RKO (cell line): Measurements from ENCODE around the gene GJC3.
A peak's percentile ranks its signal among the peaks of the same experiment; 100 is the strongest.
"Not testable (repeated sequence)": the region's sequence is repeated elsewhere in the genome, so short reads cannot be mapped to it uniquely, and the experiment has no call there.

Experiments used
- DNase-seq: peaks from one replicate; pipeline ENCODE4 v3.0.0-alpha.2; 2016; ENCODE audit warnings: low spot score

The GJC3 gene, protein sequence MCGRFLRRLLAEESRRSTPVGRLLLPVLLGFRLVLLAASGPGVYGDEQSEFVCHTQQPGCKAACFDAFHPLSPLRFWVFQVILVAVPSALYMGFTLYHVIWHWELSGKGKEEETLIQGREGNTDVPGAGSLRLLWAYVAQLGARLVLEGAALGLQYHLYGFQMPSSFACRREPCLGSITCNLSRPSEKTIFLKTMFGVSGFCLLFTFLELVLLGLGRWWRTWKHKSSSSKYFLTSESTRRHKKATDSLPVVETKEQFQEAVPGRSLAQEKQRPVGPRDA

DNA sequence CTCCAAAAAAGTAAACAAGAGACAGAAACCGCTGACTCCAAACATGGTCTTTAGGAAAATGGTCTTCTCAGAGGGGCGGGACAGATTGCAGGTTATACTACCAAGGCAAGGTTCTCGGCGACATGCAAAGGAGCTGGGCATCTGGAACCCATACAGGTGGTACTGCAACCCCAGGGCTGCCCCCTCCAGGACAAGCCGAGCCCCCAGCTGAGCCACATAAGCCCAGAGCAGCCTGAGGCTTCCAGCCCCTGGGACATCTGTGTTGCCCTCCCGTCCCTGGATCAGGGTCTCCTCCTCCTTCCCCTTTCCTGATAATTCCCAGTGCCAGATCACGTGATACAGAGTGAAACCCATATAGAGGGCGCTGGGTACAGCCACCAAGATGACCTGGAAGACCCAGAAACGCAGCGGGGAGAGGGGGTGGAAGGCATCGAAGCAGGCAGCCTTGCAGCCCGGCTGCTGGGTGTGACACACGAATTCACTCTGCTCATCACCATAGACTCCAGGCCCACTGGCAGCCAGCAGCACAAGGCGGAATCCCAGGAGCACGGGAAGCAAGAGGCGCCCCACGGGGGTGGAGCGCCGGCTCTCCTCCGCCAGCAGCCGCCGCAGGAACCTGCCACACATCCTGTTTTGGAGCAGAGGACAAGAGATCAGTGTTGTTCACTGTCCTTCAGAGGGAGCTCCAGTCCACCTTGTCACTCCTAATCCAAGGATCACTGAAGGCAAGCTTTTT, at the start of gene GJC3:
Gene GJC3, minus strand, starts transcription at position 627 of the 736 bp plus-strand sequence. Its CDS starts 0 bp downstream, at position 627.
- DNase-seq: peak; percentile 42

DNA sequence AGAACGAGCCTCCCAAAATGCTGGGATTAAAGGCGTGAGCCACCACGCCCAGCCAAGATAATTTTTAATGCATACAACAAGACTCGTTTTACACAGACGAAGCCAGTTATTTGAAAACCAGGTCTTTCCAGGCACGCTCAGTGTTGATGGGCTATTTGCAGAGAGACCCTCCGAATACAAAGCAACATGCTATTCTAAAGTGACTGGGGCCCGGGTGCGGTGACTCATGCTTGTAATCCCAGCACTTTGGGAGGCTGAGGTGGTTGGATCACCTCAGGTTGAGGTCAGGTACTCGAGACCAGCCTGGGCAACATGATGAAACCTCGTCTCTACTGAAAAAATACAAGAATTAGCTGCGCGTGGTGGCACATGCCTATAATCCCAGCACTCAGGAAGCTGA, 47.2 kb upstream of the GJC3 start:
- no peak for DNase-seq

DNA sequence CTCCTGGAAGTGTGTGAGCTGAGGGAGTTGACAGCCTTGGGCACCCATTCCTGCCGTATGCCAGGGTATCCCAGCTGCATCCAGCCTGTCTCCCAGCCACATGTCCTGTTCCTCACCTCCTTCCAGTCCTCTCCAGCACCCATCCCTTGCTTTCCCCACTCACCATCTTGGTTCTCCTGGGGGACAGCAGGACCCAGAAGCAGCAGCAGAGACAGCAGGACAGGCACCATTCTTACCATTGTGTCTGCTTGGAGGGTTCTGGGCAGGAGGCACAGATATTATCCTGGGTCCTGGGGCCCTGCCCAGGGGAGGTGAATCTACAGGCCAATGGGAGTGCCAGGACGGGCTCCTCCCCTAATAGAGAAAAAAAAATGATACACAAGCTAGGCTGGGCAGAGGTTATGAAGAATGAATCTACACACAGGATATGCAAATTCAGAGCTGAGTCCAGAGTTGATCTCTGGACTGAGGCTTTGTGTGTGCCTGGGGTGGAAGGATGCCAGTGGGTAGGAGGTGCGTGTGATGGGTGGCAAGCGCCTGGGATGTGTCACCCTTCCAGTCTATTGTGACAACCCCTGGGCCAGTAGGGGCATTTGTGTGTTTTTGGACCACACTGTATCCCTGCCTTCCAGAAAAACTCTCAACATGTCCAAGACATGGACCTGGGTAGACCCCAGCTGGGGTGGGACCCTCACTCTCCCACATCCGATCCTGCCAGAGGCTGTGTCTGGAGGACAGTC, 46.5 kb upstream of the GJC3 start, which contains the start of gene AZGP1:
Gene AZGP1, minus strand, starts transcription at position 250 of the 740 bp plus-strand sequence. Its CDS starts 11 bp downstream, at position 239.
- peak; percentile 52 for DNase-seq

DNA sequence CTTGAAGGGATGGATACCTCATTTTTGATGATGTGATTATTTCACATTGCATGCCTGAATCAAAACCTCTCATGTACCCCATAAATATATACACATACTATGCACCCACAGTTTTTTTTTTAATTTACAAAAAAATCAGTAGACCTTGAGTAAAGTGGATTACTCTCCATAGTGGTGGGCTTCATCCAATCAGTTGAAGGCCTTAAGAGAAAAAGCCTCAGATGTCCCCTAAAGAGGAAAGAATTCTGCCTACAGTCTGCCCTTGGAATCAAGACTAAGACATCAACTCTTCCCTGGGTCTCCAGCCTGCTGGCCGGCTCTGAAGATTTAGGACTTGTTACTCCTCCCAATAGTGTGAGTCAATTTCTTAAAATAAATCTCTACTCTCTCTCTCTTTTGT, 45.3 kb upstream of the GJC3 start:
- no peak for DNase-seq

DNA sequence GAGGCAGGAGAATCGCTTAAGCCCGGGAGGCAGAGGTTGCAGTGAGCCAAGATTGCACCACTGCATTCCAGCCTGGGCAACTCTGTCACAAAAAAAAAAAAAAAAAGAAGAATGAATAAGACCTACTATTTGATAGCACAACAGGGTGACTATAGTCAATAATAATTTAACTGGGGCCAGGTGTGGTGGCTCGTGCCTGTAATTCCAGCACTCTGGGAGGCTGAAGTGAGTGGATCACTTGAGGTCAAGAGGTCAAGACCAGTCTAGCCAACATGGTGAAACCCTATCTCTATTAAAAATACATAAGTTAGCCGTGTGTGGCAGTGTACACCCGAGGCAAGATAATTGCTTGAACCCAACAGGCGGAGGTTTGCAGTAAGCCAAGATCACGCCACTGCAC, 44.4 kb upstream of the GJC3 start:
- DNase-seq: not testable (repeated sequence)

DNA sequence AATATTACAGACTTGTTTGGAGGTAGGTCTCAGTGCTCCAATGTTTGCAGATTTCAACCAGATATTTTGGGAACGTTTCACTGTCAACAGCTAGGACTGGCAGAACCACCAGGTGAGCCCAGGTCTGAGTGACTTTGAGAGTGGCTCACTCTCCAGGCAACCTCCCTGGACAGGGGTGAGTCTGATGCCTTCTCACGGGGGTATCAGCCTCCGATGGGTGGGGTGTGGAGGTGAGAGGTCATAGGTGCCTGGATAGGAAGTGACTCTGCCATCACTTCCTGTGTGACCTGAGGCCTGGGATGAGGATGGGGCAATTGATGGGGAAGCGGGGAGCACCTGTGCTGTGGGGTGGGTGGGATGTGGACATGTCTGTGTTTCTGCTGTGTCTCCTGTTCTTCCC, 41.8 kb upstream of the GJC3 start:
- DNase-seq: no peak

DNA sequence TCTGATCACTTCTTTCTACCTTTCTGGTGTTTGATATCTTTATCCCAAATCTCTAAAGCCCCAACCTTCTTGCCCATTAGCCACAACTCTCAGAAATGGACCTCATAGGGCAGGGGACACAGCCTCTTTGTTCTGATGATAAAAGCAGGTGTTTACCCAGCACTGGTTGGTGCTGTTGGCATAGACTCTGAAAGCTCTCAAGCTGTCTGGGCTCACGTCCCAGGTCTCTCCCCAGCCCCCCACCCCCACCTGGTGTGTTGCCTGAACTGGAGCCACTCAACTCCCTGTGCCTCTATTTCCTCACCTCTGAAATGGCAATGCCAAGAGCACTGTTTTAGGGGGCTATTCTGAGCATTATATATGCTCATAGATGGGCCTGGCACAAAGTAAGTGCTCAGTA, 40.4 kb upstream of the GJC3 start:
- DNase-seq: not testable (repeated sequence)

DNA sequence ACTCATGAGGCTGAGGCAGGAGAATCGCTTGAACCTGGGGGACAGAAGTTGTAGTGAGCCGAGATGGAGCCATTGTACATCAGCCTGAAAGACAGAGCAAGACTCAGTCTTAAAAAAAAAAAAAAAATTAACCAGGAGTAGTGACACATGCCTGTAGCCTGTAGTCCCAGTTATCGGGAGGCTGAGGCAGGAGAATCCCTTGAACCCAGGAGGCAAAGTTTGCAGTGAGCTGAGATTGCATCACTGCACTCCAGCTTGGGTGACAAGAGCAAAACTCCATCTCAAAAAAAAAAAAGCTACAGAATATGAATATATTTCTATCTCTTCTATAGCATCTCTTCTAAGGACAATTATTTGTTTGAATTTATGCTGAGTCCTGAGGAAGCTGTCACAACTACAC, 39.9 kb upstream of the GJC3 start:
- DNase-seq: no peak

DNA sequence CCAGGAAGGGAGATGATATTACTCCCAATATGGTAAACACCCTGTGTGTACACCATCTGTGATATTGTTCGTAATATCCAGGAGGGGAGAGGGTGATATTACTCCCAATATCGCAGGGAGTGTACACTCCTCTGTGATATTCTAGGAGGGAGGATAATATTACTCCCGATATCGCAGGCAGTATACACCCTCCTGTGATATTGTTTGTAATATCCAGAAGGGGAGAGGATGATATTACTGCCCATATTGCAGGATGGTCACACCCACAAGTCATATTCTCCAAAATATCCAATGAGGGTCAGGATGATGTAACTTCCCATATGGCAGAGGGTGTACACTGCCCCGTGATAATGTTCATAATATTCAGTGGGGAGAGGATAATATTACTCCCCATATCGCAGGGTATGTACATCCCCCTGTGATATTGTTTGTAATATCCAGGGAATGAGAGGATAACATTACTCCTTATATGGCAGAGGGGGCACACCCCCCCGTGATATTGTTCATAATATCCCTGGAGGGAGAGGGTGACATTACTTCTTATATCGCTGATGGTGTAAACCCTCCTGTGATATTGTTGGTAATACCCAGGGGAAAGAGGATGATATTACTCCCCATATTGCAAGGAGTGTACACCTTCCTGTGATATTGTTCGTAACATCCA, 29.3 kb upstream of the GJC3 start:
- no peak for DNase-seq

DNA sequence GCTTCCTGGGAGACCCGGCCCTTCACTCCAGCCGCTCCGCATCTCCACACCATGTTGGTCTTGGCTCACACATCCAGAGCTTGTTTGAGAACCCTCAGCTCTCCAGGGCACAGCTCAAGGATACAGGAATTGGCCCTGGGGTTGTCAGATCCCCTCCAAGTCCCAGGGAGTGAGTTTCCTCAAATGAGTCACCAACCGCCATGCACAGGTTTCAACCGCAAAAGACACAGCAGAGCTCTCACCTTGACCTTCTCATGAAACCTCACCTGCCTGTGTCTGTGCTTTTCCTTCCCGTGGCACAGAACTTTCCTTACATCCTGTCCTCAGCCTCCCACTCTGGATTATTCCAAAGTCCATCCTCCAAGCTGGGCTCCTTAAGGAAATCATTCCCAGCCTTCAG, 25.8 kb upstream of the GJC3 start:
- no peak for DNase-seq

DNA sequence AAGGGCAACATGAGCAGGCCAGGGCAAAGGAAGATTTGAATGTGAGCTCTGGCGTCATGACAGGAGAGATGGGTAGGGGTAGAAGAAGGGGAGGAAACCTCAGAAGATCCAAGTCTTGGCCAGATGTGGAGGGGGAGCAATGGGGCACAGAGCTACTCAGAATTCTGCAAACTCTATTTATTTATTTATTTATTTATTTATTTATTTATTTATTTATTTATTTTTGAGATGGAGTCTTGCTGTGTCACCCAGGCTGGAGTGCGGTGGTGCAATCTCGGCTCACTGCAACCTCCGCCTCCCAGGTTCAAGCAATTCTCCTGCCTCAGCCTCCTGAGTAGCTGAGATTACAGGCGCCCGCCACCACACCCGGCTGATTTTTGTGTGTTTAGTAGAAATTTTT, 25.2 kb upstream of the GJC3 start:
- not testable (repeated sequence) for DNase-seq

DNA sequence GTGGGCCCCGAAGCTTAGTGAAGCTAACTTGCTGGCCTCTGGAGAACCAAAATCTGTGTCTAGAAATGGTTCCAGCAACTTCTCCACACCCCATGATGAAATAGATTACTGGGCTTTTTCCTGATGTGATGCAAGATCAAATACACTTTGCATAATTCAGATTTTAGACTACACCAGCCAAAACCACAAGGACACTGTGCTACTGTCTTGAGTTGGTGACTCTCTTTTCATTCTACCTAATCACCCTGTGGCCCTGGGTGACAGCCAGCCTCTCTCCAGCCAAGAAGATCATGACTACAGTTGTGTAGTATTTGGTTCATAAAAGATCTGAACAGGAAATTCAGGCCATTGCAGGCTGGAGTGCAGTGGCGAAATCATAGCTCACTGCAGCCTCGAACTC, 24.2 kb upstream of the GJC3 start:
- no peak for DNase-seq

DNA sequence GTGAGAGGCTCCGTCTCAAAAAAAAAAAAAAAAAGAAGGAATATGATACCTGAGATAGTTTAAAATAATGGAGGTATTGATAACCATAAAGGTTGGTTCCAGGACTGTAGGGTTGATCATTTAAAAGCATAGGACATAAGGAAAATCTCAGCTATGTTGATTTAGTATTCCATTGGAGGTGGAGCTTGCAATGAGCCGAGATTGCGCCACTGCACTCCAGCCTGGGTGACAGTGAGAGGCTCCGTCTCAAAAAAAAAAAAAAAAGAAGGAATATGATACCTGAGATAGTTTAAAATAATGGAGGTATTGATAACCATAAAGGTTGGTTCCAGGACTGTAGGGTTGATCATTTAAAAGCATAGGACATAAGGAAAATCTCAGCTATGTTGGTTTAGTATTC, 23.2 kb upstream of the GJC3 start:
- DNase-seq: not testable (repeated sequence)

DNA sequence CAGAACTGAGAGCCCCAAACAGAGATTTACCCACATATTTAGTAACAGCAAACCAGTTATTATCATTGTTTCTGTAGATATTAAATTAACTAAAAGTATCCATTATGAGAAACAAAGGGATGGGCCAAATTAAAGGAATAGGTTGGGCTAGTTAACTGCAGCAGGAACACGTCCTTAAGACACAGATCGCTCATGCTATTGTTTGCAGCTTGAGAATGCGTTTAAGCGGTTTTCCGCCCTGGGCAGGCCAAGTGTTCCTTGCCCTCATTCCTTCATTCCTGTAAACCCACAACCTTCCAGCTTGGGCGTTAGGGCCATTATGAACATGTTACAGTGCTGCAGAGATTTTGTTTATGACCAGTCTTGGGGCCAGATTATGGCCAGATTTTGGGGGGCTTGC, 21.4 kb upstream of the GJC3 start:
- not testable (repeated sequence) for DNase-seq

DNA sequence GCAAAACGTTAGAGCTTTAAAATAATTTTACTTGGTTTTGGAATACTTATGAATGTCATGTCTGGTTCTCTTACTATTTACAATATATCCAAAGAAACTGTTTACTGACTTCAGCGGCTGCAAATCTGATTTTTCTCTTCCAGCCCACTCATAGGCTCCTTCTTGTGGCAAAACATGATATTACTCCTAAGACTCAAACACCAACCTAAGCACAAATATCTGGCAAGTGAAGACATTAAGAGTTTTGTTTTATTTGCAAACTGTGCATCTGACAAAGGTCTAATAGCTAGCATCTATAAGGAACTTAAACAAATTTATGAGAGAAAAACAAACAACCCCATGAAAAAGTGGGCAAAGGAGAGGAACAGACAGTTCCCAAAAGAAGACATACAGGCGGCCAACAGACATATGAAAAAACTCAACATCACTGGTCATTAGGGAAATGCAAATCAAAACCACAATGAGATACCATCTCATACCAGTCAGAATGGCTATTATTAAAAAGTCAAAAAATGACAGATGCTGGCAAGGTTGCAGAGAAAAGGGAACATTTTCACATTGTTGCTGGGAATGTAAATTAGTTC, 20.3 kb upstream of the GJC3 start:
- DNase-seq: peak; percentile 34

DNA sequence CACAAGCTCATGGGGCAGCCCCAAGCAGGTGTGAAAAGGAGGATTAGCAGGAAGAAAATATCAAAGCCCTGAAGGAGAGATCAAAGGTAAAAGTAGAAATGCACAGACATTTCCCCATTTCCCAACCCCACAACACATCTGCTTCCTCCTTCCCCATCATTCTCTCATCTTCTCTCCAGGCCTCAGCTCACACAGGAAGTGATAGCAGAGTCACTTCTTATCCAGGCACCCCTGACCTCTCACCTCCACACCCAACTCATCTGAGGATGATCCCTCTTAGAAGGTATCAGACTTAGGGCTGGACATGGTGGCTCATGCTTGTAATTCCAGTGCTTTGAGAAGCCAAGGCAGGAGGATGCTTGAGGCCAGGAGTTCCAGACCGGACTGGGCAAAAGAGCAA, 18.2 kb upstream of the GJC3 start:
- no peak for DNase-seq

DNA sequence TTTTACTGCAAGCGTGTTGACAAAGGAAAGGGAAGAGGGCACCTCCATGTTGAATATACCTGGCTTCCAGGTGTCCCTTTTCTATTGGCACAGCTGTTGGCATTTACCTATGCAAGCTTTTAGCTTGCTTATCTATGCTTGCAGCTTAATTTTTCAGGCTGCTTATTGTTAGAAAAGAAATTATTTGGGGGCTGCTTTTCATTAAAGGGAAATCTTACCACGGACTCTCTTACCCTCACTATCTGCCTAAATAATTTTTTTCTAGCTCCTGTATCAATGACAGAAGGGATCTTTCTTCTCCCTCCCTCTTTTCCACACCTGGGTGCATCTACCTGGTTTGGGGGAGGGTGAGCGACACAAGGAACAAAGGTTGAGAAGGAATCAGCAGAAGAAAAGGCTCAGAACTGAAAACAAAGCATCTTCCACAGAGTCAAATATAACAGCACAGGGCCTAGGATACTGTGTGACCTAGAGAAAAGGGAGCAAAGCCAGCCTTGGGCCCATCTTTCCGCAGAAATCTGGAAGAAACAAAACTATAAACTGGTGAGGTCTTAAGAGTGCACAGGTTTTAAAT, 15.2 kb upstream of the GJC3 start:
- DNase-seq: no peak

DNA sequence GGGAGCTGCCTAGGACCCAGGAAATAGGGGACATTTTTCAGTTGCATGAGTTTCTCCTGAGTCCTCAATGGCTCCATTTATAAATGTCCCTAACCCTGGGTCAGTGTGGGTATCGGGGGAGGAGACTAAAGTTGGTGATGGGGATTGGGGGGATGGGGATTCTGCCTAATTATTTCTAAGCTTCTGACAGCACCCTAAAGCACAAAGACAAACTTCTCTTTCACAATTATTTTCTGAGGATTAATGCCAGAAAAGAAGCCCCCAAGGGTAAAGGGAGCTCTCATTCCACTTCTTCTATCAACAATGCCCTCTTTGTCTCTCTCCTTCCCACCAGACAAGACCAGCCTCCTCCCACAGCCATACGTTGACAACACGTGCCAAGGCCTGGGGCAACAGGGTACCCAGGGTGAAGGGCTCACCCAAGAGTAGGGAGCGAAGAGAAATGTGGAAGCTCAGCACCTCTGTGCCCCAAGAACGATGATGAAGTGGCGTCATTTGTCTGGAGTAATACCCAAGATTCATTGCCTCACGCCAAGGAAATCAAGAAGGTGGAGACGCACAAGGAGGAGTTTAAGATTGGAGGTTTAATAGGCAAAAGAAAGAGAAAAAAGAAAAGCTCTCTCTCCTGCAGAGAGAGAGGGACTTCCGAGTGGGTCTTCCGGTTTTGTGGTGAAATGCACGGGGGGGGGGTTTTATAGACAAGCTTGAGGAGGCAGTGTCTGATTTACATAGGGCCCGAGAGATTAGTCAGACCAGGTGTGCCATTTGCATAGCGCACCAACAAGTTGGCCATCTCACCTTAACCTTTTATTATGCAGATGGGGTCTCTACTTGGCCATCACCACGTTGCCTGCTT, 14.4 kb upstream of the GJC3 start:
- DNase-seq: no peak

DNA sequence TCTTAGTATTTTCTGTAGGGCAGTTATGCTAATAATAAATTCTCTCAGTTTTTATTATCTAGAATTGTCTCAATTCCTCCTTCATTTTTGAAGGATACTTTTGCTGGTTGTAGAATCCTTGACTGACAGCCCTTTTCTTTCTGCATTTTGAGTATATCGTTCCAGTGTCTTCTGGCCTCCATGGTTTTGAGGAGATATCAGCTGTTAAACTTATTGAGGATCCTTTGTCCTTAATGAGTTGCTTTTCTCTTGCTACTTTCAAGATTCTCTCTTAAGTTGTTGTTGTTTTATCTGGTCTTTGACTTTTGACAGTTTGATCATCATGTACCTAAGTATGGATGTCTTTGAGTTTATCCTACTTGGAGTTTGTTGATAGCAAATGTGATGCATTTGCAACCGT, 8.9 kb upstream of the GJC3 start:
- no peak for DNase-seq

DNA sequence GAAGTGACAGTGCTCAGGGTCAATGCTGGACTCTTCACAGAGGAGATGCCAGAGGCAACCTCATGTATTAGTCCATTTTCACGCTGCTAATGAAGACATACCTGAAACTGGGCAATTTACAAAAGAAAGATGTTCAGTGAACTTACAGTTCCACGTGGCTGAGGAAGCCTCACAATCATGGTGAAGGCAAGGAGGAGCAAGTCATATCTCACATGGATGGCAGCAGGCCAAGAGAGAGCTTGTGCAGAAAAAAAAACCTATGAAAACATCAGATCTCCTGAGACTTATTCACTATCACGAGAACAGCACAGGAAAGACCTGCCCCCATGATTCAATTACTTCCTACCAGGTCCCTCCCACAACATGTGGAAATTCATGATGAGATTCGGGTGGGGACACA, 5.6 kb upstream of the GJC3 start:
- DNase-seq: not testable (repeated sequence)

DNA sequence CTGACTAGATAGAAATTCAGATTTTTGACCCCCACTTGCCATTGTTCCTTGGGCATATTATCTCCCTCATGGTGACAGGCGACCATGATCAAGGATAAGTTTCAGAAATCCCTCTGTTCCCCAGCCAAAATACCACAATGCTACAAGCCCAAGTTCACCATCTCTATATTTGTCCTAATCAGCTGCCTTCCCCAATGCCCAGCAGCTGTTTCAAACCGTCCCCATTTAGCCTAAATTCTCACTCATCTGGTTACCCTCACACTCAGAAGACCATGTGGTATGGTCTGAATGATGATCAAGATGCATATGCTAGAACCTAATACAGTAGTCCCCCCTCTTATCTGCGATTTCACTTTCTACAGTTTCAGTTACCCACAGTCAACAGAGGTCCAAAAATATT, 956 bp upstream of the GJC3 start:
- no peak for DNase-seq
